ENCODE results near the gene PLEKHO1. TPM values are rescaled to one million over a fixed set of nuclear protein-coding genes. Genes with fewer than 3 reads are reported as not detected.

PLEKHO1 gene
- total RNA-seq, 1 experiment from 2014 or later: 27.0 TPM

DNA sequence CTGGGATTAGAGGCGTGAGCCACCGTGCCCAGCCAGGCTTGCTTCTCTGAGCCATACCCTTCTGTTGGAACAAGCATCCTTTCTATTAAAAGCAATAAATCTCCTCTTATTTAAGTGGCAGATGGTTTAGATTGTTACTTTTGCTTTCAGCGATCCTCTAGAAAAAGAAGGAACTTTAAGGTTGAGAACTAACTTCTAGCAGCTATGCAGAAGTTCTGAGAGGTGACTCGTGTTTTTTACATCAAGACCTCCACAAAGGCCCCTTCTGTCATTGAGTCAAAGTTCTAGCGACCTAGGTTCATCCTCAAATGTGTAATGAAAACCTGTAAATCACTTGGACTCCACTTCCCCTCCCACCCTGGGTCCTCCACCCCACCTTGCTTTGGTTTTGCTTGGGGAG is 30.8 kb downstream of the PLEKHO1 start (continued):
- no peak for TF ChIP-seq CREB1 (CRISPR knock-in tag; IDR thresholded peaks at IDR 0.05)
- TF ChIP-seq, protein P1, sequence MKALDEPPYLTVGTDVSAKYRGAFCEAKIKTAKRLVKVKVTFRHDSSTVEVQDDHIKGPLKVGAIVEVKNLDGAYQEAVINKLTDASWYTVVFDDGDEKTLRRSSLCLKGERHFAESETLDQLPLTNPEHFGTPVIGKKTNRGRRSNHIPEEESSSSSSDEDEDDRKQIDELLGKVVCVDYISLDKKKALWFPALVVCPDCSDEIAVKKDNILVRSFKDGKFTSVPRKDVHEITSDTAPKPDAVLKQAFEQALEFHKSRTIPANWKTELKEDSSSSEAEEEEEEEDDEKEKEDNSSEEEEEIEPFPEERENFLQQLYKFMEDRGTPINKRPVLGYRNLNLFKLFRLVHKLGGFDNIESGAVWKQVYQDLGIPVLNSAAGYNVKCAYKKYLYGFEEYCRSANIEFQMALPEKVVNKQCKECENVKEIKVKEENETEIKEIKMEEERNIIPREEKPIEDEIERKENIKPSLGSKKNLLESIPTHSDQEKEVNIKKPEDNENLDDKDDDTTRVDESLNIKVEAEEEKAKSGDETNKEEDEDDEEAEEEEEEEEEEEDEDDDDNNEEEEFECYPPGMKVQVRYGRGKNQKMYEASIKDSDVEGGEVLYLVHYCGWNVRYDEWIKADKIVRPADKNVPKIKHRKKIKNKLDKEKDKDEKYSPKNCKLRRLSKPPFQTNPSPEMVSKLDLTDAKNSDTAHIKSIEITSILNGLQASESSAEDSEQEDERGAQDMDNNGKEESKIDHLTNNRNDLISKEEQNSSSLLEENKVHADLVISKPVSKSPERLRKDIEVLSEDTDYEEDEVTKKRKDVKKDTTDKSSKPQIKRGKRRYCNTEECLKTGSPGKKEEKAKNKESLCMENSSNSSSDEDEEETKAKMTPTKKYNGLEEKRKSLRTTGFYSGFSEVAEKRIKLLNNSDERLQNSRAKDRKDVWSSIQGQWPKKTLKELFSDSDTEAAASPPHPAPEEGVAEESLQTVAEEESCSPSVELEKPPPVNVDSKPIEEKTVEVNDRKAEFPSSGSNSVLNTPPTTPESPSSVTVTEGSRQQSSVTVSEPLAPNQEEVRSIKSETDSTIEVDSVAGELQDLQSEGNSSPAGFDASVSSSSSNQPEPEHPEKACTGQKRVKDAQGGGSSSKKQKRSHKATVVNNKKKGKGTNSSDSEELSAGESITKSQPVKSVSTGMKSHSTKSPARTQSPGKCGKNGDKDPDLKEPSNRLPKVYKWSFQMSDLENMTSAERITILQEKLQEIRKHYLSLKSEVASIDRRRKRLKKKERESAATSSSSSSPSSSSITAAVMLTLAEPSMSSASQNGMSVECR (CRISPR knock-in tag; IDR thresholded peaks at IDR 0.05; ENCODE audit: borderline replicate concordance): no peak
- TF ChIP-seq SMAD4 (CRISPR knock-in tag; IDR thresholded peaks at IDR 0.05): no peak
- TF ChIP-seq ETV6 (CRISPR knock-in tag; IDR thresholded peaks at IDR 0.05): no peak
- no peak for TF ChIP-seq MXD4 (CRISPR knock-in tag; IDR thresholded peaks at IDR 0.05; ENCODE audit: borderline replicate concordance)
- no peak for TF ChIP-seq CBFB (CRISPR knock-in tag; IDR thresholded peaks at IDR 0.05; ENCODE audit: low read depth)
- no peak for TF ChIP-seq NFATC4 (CRISPR knock-in tag; IDR thresholded peaks at IDR 0.05)
- no peak for TF ChIP-seq ATF1 (CRISPR knock-in tag; IDR thresholded peaks at IDR 0.05)

DNA sequence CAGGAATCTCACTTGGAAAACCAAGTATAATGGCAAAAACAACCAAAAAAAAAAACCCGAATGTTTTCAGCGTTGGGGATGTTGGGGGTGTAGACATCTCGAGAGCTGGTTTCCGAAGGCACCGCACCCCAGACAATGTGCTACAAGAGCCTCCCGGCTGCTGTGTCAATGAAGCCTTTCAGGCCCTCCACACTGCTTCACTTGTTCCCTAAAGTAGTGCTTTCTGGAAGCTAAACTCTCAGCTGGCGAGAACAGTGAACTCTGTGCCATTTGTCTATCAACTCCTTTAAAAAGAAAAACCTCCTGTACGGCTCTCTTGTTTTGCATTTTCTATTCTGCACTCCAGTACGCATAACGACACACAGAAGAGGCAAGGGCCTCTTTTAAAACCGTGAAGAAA is 32.5 kb downstream of the PLEKHO1 start:
- no peak overlapping the region for H3K27ac Mint-ChIP-seq
- H3K36me3 Mint-ChIP-seq: no peaks in the 10 kb centered on the region
- ChIA-PET CTCF (interaction anchor here (2.1 kb wide), 1 partner anchor 13 kb away, joined by 8 read pairs; no protein-coding TSS in a partner anchor), POLR2A (no interaction called here)
- no peaks in the 10 kb centered on the region for H3K27me3 Mint-ChIP-seq (ENCODE audit: low read depth)
- ATAC-seq (no peak), DNase-seq (ENCODE audit: low spot score) (no peak)
- no peak for TF ChIP-seq FOXK1 (CRISPR knock-in tag; IDR thresholded peaks at IDR 0.05)
- TF ChIP-seq, protein P2, sequence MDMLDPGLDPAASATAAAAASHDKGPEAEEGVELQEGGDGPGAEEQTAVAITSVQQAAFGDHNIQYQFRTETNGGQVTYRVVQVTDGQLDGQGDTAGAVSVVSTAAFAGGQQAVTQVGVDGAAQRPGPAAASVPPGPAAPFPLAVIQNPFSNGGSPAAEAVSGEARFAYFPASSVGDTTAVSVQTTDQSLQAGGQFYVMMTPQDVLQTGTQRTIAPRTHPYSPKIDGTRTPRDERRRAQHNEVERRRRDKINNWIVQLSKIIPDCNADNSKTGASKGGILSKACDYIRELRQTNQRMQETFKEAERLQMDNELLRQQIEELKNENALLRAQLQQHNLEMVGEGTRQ (CRISPR knock-in tag; IDR thresholded peaks at IDR 0.05): no peak
- TF ChIP-seq, protein P3, sequence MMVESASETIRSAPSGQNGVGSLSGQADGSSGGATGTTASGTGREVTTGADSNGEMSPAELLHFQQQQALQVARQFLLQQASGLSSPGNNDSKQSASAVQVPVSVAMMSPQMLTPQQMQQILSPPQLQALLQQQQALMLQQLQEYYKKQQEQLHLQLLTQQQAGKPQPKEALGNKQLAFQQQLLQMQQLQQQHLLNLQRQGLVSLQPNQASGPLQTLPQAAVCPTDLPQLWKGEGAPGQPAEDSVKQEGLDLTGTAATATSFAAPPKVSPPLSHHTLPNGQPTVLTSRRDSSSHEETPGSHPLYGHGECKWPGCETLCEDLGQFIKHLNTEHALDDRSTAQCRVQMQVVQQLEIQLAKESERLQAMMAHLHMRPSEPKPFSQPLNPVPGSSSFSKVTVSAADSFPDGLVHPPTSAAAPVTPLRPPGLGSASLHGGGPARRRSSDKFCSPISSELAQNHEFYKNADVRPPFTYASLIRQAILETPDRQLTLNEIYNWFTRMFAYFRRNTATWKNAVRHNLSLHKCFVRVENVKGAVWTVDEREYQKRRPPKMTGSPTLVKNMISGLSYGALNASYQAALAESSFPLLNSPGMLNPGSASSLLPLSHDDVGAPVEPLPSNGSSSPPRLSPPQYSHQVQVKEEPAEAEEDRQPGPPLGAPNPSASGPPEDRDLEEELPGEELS (CRISPR knock-in tag; IDR thresholded peaks at IDR 0.05): no peak
- no peak for TF ChIP-seq RORB (CRISPR knock-in tag; IDR thresholded peaks at IDR 0.05)
- no peak for TF ChIP-seq SMAD3 (CRISPR knock-in tag; IDR thresholded peaks at IDR 0.05; ENCODE audit: borderline replicate concordance)
- TF ChIP-seq NFE2L1 (CRISPR knock-in tag; IDR thresholded peaks at IDR 0.05): no peak
- no peak for TF ChIP-seq HMGA2 (CRISPR knock-in tag; IDR thresholded peaks at IDR 0.05)
- no peak for TF ChIP-seq TEAD4 (CRISPR knock-in tag; IDR thresholded peaks at IDR 0.05)
- TF ChIP-seq, protein P4, sequence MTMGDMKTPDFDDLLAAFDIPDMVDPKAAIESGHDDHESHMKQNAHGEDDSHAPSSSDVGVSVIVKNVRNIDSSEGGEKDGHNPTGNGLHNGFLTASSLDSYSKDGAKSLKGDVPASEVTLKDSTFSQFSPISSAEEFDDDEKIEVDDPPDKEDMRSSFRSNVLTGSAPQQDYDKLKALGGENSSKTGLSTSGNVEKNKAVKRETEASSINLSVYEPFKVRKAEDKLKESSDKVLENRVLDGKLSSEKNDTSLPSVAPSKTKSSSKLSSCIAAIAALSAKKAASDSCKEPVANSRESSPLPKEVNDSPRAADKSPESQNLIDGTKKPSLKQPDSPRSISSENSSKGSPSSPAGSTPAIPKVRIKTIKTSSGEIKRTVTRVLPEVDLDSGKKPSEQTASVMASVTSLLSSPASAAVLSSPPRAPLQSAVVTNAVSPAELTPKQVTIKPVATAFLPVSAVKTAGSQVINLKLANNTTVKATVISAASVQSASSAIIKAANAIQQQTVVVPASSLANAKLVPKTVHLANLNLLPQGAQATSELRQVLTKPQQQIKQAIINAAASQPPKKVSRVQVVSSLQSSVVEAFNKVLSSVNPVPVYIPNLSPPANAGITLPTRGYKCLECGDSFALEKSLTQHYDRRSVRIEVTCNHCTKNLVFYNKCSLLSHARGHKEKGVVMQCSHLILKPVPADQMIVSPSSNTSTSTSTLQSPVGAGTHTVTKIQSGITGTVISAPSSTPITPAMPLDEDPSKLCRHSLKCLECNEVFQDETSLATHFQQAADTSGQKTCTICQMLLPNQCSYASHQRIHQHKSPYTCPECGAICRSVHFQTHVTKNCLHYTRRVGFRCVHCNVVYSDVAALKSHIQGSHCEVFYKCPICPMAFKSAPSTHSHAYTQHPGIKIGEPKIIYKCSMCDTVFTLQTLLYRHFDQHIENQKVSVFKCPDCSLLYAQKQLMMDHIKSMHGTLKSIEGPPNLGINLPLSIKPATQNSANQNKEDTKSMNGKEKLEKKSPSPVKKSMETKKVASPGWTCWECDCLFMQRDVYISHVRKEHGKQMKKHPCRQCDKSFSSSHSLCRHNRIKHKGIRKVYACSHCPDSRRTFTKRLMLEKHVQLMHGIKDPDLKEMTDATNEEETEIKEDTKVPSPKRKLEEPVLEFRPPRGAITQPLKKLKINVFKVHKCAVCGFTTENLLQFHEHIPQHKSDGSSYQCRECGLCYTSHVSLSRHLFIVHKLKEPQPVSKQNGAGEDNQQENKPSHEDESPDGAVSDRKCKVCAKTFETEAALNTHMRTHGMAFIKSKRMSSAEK (CRISPR knock-in tag; IDR thresholded peaks at IDR 0.05; ENCODE audit: borderline replicate concordance): no peak
- no peak overlapping the region for H3K4me3 Mint-ChIP-seq
- H3K9me3 Mint-ChIP-seq: no peaks in the 10 kb centered on the region
- H3K4me1 Mint-ChIP-seq: no peaks in the 10 kb centered on the region
